ENCODE results near the gene CLIC1. TPM values are rescaled to one million over a fixed set of nuclear protein-coding genes. Genes with fewer than 3 reads are reported as not detected.

Gene CLIC1
- polyA plus RNA-seq, 2 of the 4 experiments (the other 2 are of a cell fraction) = 249 to 346 TPM

- TF ChIP-seq USF2 (IDR thresholded peaks at IDR 0.05) = peak; percentile 9; the same call in 1 of the 2 replicates
- TF ChIP-seq RARB (CRISPR knock-in tag; IDR thresholded peaks at IDR 0.05) = no peak
- no peak for TF ChIP-seq PBX3 (IDR thresholded peaks at IDR 0.05)
- TF ChIP-seq NR3C1 (IDR thresholded peaks at IDR 0.05) = no peak
These were observed 3.5 kb upstream of the CLIC1 start, which contains the start of gene MSH5 (continued) for GRCh38 chr6:31739639-31740396.

- ATAC-seq = peak in 1 of 2 experiments; percentile 5; a peak in 2 of 6 replicates
- TF ChIP-seq GATA3 (IDR thresholded peaks at IDR 0.05; ENCODE audit: borderline replicate concordance) (0 out of 2 replicates have a peak, but pooled peaks have one; percentile 31), CEBPB (IDR thresholded peaks at IDR 0.05) (peak; percentile 42 to 87; a peak in 3 of 4 replicates), FOXS1 (CRISPR knock-in tag; IDR thresholded peaks at IDR 0.05) (no peak), NPAS2 (CRISPR knock-in tag; IDR thresholded peaks at IDR 0.05; ENCODE audit: borderline replicate concordance) (no peak), TP53 (CRISPR knock-in tag; IDR thresholded peaks at IDR 0.05) (no peak), E2F6 (IDR thresholded peaks at IDR 0.05; ENCODE audit: borderline replicate concordance, low read depth) (no peak), ELK1 (IDR thresholded peaks at IDR 0.05; ENCODE audit: low read depth, low read length) (no peak), EHF (CRISPR knock-in tag; IDR thresholded peaks at IDR 0.05) (peak; percentile 26; the same call in 1 of the 2 replicates)
- FAIRE-seq = no peak
- POLR2A ChIA-PET = interaction anchor here (0.5 to 1.3 kb wide), 4 partner anchors 54 to 97 kb away, joined by 3 to 5 read pairs (median 4); partner anchors contain the start of genes BAG6, HSPA1A and HSPA1L
- under 1% methylated on average over 6 of the region's 6 CpGs for WGBS (ENCODE audit: missing lambda C conversion rate)
- peak overlapping the region; percentile 44; the same call in 1 of the 3 replicates for H3K4me3 ChIP-seq
- H3K27ac ChIP-seq = peak overlapping the region; percentile 94 to 99
- CTCF ChIA-PET = interaction anchor here (0.6 to 4.5 kb wide), 16 partner anchors 9 to 126 kb away, joined by 3 to 30 read pairs (median 4); partner anchors contain the start of genes DDAH2, MPIG6B and VARS1
- peak overlapping the region; percentile 99 for H3K4me2 ChIP-seq
- H3K9me3 ChIP-seq = no peaks in the 10 kb centered on the region
- H3K4me1 ChIP-seq = peaks cover 51% of the 10 kb centered on the region
- DNase-seq (ENCODE audit: low read depth in 1 of 2, low spot score in 1 of 2) = peak; percentile 59 to 81
These were observed 2.0 kb upstream of the CLIC1 start for GRCh38 chr6:31737991-31738979.

GRCh38 chr6:31737315-31737990, 1.1 kb upstream of the CLIC1 start:
- ChIA-PET CTCF (interaction anchor here (0.6 to 4.5 kb wide), 11 partner anchors 8 to 127 kb away, joined by 3 to 30 read pairs (median 5); partner anchors contain the start of genes DDAH2 and MPIG6B), POLR2A (interaction anchor here (0.6 to 1.1 kb wide), 3 partner anchors 78 to 85 kb away, joined by 3 to 5 read pairs (median 4); partner anchors contain the start of genes BAG6, HSPA1A and HSPA1L)
- TF ChIP-seq ZNF302 (CRISPR knock-in tag; IDR thresholded peaks at IDR 0.05) (no peak), NPAS2 (CRISPR knock-in tag; IDR thresholded peaks at IDR 0.05; ENCODE audit: borderline replicate concordance) (no peak), MYC (IDR thresholded peaks at IDR 0.05; ENCODE audit: borderline replicate concordance, low read length) (no peak), NFE2L2 (conservative IDR thresholded peaks at IDR 0.05; ENCODE audit: low read length) (no peak), TP53 (CRISPR knock-in tag; IDR thresholded peaks at IDR 0.05) (no peak), ELK1 (IDR thresholded peaks at IDR 0.05; ENCODE audit: low read depth, low read length) (no peak), RNF2 (IDR thresholded peaks at IDR 0.05; ENCODE audit: borderline replicate concordance, low read depth) (no peak), HOXA7 (CRISPR knock-in tag; IDR thresholded peaks at IDR 0.05) (no peak), ZSCAN20 (CRISPR knock-in tag; IDR thresholded peaks at IDR 0.05) (no peak), PHF8 (IDR thresholded peaks at IDR 0.05; ENCODE audit: borderline replicate concordance, low read depth) (no peak), TFCP2L1 (CRISPR knock-in tag; IDR thresholded peaks at IDR 0.05) (no peak), MAZ (IDR thresholded peaks at IDR 0.05; ENCODE audit: borderline replicate concordance, low read depth, low read length) (no peak), HOXB13 (CRISPR knock-in tag; IDR thresholded peaks at IDR 0.05; ENCODE audit: low read depth) (no peak), HES2 (IDR thresholded peaks at IDR 0.05) (no peak), CHD2 (IDR thresholded peaks at IDR 0.05; ENCODE audit: low read length, partially characterized antibody) (no peak)

More at GRCh38 chr6:31737315-31737990, 1.1 kb upstream of the CLIC1 start:
- Histone ChIP-seq H3K4me3 (no peak overlapping the region), H3K4me1 (peaks cover 51% of the 10 kb centered on the region), H3K9me3 (no peaks in the 10 kb centered on the region), H3K4me2 (peak overlapping the region; percentile 99), H3K27ac (peak overlapping the region; percentile 94 to 99)
- no peak for ATAC-seq
- peak in 1 of 2 experiments; percentile 43 for DNase-seq (ENCODE audit: low read depth in 1 of 2, low spot score in 1 of 2)
- WGBS (ENCODE audit: missing lambda C conversion rate) = 58% methylated on average over 7 of the region's 7 CpGs
- no peak for FAIRE-seq

All from A549 (cell line).